Rectal smooth muscle tissue (tissue), 1 donor: Measurements from ENCODE around the gene RCHY1.
"Not testable (repeated sequence)": the region's sequence is repeated elsewhere in the genome, so short reads cannot be mapped to it uniquely, and the experiment has no call there.

Experiments used
- H3K27ac ChIP-seq: one replicate; pipeline ENCODE4 v1.7.0; 2013; ENCODE audit warnings: low read depth, low read length, inconsistent platforms
- H3K27me3 ChIP-seq: one replicate; pipeline ENCODE4 v1.7.0; 2013; ENCODE audit warnings: low read length; ENCODE audit not compliant: control insufficient read depth, insufficient read depth
- H3K36me3 ChIP-seq: one replicate; pipeline ENCODE4 v1.7.0; 2013; ENCODE audit warnings: low read length; ENCODE audit not compliant: control insufficient read depth, insufficient read depth
- H3K4me1 ChIP-seq: one replicate; pipeline ENCODE4 v1.7.0; 2013; ENCODE audit warnings: low read length; ENCODE audit not compliant: control insufficient read depth, insufficient read depth
- H3K4me3 ChIP-seq: one replicate; pipeline ENCODE4 v1.7.0; 2013; ENCODE audit warnings: low read length
- H3K9ac ChIP-seq: one replicate; pipeline ENCODE4 v1.7.0; 2013; ENCODE audit warnings: low read length

RCHY1 gene

GRCh38 chr4:75511841-75512240, 2.4 kb downstream of the RCHY1 start:
- Histone ChIP-seq H3K4me1 (peaks cover 4% of the 10 kb centered on the region), H3K4me3 (peak overlapping the region; percentile 34), H3K36me3 (no peaks in the 10 kb centered on the region), H3K27ac (no peak overlapping the region), H3K9ac (no peak overlapping the region), H3K27me3 (no peaks in the 10 kb centered on the region)

GRCh38 chr4:75509592-75509991, 4.6 kb downstream of the RCHY1 start:
- not testable (repeated sequence) for H3K27me3 ChIP-seq, H3K4me3 ChIP-seq, H3K36me3 ChIP-seq, H3K4me1 ChIP-seq, H3K9ac ChIP-seq, H3K27ac ChIP-seq

DNA sequence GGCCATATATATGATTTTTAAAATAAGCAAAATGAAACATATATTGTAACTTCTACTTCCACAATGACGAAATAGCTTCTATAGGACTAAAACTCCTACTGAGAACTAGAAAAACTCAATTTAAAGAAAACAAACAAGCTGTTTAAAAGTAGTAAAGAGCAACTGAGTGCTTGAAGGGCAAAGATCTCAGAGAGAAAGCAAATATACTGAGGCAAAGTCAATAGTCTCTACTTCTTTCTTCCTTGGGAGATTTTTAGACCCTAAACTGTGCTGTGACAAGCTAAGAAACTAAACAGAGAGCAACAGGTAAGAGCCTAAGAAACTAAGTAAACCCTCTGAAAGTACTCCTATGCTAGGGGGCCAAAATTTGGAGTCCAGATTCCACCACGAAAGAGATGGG, 8.6 kb downstream of the RCHY1 start:
- Histone ChIP-seq H3K4me3 (no peak overlapping the region), H3K9ac (no peak overlapping the region), H3K27ac (no peak overlapping the region), H3K27me3 (no peaks in the 10 kb centered on the region), H3K4me1 (no peaks in the 10 kb centered on the region), H3K36me3 (no peaks in the 10 kb centered on the region)

- H3K27me3 ChIP-seq = no peaks in the 10 kb centered on the region
- no peaks in the 10 kb centered on the region for H3K36me3 ChIP-seq
- H3K9ac ChIP-seq = no peak overlapping the region
Observed at GRCh38 chr4:75502671-75503070, 11.5 kb downstream of the RCHY1 start.

DNA sequence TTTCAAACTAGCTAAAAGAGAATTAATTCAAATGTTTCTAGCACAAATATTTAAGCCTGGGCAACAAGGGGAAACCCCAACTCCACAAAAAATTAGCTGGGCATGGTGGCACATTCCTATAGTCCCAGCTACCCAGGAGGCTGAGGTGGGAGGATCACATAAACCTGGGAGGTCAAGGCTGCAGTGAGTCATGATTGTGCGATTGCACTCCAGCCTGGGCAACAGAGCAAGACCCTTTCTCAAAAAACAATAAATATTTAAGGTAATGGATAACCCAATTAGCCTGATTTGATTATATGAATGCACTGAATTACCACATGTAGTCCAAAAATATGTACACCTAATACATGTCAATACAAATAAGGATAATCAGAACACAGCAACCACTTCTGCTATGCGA, 14.3 kb downstream of the RCHY1 start:
- Histone ChIP-seq H3K36me3 (peaks cover 2% of the 10 kb centered on the region), H3K9ac (no peak overlapping the region), H3K4me1 (no peaks in the 10 kb centered on the region), H3K27me3 (no peaks in the 10 kb centered on the region), H3K4me3 (no peak overlapping the region), H3K27ac (no peak overlapping the region)

More at GRCh38 chr4:75502671-75503070, 11.5 kb downstream of the RCHY1 start:
- H3K4me3 ChIP-seq = no peak overlapping the region
- H3K27ac ChIP-seq = no peak overlapping the region
- H3K4me1 ChIP-seq = no peaks in the 10 kb centered on the region

- Histone ChIP-seq H3K4me3 (no peak overlapping the region), H3K4me1 (peaks cover 2% of the 10 kb centered on the region), H3K27me3 (no peaks in the 10 kb centered on the region), H3K36me3 (peaks cover 2% of the 10 kb centered on the region), H3K9ac (no peak overlapping the region), H3K27ac (no peak overlapping the region)
Observed at GRCh38 chr4:75498041-75498440, 16.2 kb downstream of the RCHY1 start.

DNA sequence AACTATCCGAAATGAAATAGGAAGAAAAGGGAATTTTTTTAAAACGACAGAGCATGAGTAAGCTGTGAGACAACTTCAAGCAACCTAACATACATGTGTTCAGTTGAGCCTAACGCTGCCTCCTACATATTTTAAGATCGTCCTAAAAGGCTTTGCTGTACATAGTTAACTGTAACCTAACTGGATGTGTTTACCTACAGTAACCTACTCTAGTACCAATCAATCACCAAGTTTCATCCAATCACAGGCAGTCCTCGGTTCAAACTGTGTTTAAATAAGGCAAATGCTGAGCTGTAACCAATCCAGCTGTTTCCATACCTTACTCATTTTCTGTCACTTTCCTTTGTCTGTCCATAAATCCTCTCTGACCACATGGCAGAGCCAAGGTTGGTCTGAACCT, 17.1 kb downstream of the RCHY1 start:
- Histone ChIP-seq H3K27ac (no peak overlapping the region), H3K27me3 (no peaks in the 10 kb centered on the region), H3K36me3 (peaks cover 2% of the 10 kb centered on the region), H3K4me3 (no peak overlapping the region), H3K9ac (no peak overlapping the region), H3K4me1 (peaks cover 2% of the 10 kb centered on the region)

- Histone ChIP-seq H3K27me3 (no peaks in the 10 kb centered on the region), H3K4me1 (peaks cover 2% of the 10 kb centered on the region), H3K36me3 (peaks cover 2% of the 10 kb centered on the region), H3K27ac (no peak overlapping the region), H3K9ac (no peak overlapping the region), H3K4me3 (no peak overlapping the region)
Observed at GRCh38 chr4:75496406-75496805, 17.8 kb downstream of the RCHY1 start.

GRCh38 chr4:75495476-75495875, 18.7 kb downstream of the RCHY1 start:
- no peaks in the 10 kb centered on the region for H3K27me3 ChIP-seq
- H3K4me3 ChIP-seq = no peak overlapping the region
- H3K36me3 ChIP-seq = peaks cover 2% of the 10 kb centered on the region
- H3K4me1 ChIP-seq = peaks cover 2% of the 10 kb centered on the region
- no peak overlapping the region for H3K27ac ChIP-seq
- no peak overlapping the region for H3K9ac ChIP-seq

- no peak overlapping the region for H3K9ac ChIP-seq
- no peaks in the 10 kb centered on the region for H3K27me3 ChIP-seq
- no peak overlapping the region for H3K27ac ChIP-seq
- H3K4me1 ChIP-seq = peaks cover 2% of the 10 kb centered on the region
- H3K36me3 ChIP-seq = peaks cover 2% of the 10 kb centered on the region
- no peak overlapping the region for H3K4me3 ChIP-seq
Observed at GRCh38 chr4:75494563-75494962, 19.6 kb downstream of the RCHY1 start.

GRCh38 chr4:75490155-75490554, 24.0 kb downstream of the RCHY1 start:
- H3K36me3 ChIP-seq = peaks cover 4% of the 10 kb centered on the region
- no peaks in the 10 kb centered on the region for H3K27me3 ChIP-seq
- no peak overlapping the region for H3K4me3 ChIP-seq
- no peak overlapping the region for H3K27ac ChIP-seq
- H3K4me1 ChIP-seq = peaks cover 2% of the 10 kb centered on the region
- H3K9ac ChIP-seq = no peak overlapping the region

- H3K4me3 ChIP-seq = no peak overlapping the region
- H3K36me3 ChIP-seq = peaks cover 7% of the 10 kb centered on the region
- H3K27ac ChIP-seq = no peak overlapping the region
- no peak overlapping the region for H3K9ac ChIP-seq
- no peaks in the 10 kb centered on the region for H3K27me3 ChIP-seq
- no peaks in the 10 kb centered on the region for H3K4me1 ChIP-seq
Observed at GRCh38 chr4:75484190-75484589, 30.0 kb downstream of the RCHY1 start.

DNA sequence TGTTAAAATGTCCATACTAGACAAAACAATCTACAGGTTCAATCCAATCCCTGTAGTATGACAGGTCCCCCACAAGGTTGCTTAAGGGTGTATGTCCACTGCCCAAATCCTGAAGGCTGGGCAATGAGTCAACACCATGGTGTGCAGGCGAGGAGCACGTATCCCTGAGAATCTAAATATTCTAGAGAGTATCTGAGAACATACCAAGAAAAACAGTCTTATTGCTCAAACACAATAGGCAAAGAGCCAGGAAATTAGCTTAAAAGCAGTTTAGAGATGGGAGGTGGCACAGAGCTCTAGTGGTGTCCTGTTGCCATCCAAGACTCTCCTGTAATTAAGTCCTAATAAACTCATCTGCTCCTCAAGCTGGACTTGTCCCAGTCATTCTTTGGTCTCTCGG, 37.0 kb downstream of the RCHY1 start:
- Histone ChIP-seq H3K9ac (no peak overlapping the region), H3K27ac (no peak overlapping the region), H3K36me3 (no peaks in the 10 kb centered on the region), H3K4me3 (no peak overlapping the region), H3K4me1 (no peaks in the 10 kb centered on the region), H3K27me3 (no peaks in the 10 kb centered on the region)
